DMS53 (cell line): ENCODE measurements around the gene BCL2L13.
"Not testable (repeated sequence)": the region's sequence is repeated elsewhere in the genome, so short reads cannot be mapped to it uniquely, and the experiment has no call there.

Experiments used
- DNase-seq: peaks from one replicate; lab custom pipeline; 2025; lab: John Stamatoyannopoulos, UW

Gene BCL2L13

DNA sequence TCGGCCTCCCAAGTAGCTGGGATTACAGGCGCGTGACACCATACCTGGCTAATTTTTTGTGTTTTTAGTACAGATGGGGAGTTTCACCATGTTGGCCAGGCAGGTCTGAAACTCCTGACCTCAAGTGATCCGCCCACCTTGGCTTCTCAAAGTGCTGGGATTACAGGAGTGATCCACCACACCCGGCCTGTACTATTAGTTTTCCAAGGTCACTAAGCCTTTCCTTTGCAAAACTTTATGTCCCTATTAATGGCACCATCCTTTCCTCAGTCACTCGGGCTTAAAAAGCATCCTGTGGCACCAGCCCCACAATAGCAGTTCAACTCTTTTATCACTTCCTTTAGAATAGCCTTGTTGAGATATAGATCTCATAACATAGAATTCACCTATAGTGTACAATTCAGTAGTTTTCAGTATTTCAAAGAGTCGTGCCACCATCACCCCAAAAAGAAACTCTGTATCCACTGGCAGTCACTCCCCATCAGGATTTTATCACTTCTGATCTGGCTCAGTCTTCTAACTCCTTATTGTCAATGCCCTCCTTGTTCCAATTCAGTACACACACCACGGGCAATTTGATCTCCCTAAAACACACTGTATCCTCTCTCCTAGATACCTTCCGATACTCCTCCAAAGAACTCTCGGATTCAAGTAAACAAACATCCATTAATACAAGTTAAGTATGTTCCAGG lies 921 bp upstream of the BCL2L13 start:
- peak; percentile 16 for DNase-seq

- DNase-seq: peak; percentile 95
These were observed 450 bp upstream of the BCL2L13 start for GRCh38 chr22:17638182-17638431.

- peak; percentile 75 for DNase-seq
These were observed 737 bp downstream of the BCL2L13 start for GRCh38 chr22:17639247-17639741.

GRCh38 chr22:17641269-17641668 lies 2.7 kb downstream of the BCL2L13 start:
- no peak for DNase-seq

DNA sequence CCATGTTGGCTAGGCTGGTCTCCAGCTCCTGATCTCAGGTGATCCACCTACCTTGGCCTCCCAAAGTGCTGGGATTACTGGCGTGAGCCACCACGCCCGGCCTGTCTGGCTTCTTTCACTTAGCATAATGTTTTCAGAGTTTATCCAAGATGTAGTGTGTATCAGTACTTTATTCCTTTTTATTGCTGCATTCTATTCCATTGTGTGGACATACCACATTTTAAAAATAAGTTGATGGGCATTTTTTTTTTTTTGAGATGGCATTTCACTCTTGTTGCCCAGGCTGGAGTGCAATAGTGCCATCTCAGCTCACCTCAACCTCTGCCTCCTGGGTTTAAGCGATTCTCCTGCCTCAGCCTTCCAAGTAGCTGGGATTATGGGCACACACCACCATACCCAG lies 3.8 kb downstream of the BCL2L13 start:
- DNase-seq: not testable (repeated sequence)

DNA sequence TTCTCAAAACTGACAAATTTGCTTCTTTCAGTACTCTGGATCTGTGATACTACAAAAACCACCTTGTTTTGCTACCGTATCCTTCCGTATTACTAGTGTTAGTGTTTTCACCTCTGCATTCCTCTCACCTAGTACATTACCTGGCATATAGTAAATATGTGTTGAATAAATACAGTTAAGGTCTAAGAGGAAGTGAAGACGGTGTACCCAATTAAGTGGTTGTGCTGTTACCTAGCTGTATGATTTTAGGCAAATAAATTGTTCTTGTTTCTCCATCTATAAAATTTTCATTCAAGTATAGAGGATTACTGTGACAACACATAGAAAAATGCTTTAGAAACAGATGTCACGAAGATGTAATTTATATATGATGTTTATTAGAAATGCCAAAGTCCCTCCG lies 8.9 kb downstream of the BCL2L13 start:
- no peak for DNase-seq

GRCh38 chr22:17647991-17648390 lies 9.4 kb downstream of the BCL2L13 start:
- DNase-seq: no peak

DNA sequence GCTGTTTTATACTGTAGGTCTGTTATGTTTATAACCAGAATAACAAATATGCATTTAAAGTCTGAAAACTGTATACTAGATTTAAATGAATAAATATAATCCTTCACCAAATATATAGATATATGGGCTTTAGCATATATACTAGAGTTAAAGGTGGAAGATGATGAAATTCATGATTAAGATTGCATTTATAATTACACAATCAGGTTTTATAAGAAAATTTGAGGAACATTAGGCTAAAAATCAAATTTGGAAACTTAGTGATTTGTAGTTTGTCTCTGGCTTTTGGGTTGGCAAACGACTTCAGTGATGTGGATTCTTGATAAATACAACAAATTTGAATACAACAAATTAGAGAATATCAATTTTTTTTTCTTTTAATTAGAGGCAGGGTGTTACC lies 10.0 kb downstream of the BCL2L13 start:
- no peak for DNase-seq

GRCh38 chr22:17655289-17655688 lies 16.7 kb downstream of the BCL2L13 start:
- no peak for DNase-seq

GRCh38 chr22:17656870-17657395 lies 18.4 kb downstream of the BCL2L13 start:
- DNase-seq: no peak

DNA sequence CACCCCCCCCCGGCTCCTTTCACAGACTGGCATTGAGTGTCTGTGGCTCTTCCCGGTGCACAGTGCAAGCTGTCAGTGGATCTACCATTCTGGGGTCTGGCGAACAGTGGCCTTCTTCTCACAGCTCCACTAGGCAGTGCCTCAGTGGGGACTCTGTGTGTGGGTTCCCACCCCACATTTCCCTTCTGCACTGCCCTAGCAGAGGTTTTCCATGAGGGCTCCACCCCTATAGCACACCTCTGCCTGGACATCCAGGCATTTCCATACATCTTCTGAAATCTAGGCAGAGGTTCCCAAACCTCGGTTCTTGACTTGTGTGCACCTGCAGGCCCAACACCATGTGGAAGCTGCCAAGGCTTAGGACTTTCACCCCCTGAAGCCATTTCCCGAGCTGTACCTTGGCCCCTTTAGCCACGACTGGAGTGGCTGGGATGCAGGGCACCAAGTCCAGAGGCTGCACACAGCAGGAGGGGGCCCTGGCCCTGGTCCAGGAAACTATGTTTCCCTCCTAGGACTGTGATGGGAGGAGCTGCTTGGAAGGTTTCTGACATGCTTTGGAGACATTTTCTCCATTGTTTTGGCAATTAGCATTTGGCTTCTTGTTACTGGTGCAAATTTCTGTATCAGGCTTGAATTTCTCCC lies 26.0 kb downstream of the BCL2L13 start:
- DNase-seq: no peak

- DNase-seq: no peak
These were observed 26.7 kb downstream of the BCL2L13 start for GRCh38 chr22:17665248-17665647.

- no peak for DNase-seq
These were observed 27.3 kb downstream of the BCL2L13 start for GRCh38 chr22:17665854-17666253.

- not testable (repeated sequence) for DNase-seq
These were observed 33.0 kb downstream of the BCL2L13 start for GRCh38 chr22:17671521-17672092.

- DNase-seq: no peak
These were observed 33.9 kb downstream of the BCL2L13 start for GRCh38 chr22:17672417-17672991.

DNA sequence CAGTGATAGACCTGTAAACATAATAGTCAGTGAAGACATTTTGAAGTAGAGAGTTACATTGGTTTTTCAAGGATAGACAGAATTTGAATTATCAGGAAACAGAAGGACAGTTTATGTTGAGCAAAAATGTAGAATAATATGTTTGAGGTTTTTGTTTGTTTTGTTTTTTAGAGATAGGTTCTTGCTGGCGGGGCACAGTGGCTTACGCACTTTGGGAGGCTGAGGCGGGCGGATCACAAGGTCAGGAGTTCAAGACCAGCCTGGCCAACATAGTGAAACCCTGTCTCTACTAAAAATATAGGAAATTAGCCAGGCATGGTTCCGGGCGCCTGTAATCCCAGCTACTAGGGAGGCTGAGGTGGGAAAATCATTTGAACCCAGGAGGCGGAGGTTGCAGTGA lies 35.6 kb downstream of the BCL2L13 start:
- no peak for DNase-seq

DNA sequence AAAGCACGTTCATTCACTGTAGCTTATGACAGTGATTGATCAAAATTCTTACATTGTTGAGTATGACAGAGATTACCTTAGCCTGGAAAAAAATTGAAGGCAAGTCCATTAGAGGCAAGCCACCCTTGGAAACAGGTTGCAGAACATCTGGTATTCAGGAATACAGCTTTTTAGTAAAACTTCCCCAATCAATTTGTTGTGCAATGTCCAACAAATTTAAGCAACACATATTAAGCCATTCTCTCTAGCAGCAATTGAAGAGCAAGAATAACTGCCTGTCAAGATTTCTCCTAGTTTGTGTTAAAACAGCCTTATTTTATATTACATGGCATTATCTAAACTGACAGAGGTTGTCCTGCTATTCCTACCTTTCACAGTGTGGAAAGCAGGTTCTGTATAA lies 37.0 kb downstream of the BCL2L13 start:
- DNase-seq: no peak

DNA sequence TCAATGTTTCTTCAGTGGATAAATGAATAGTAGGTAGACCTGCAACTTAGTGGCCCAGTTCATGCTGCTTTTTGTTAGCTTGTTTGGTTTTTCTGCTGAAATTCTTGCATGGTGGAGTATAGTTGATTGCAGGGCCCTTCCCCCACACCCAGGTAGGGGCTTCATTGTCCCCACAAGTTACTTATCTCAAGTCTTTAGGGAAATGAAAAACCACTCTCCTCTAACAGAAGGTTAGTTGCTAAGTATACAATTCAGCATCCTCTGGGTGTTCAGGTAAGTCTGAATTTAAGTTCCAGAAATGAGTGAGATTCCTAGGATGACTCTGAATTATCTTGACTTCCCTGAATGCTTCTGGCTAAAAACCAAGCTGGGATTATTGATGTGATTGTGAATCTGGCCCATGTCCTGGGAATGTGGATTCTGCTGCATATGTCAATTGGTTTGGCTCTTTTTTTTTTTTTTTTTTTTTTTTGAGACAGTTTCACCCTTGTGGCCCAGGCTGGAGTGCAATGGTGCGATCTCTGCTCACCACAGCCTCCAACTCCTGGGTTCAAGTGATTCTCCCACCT lies 40.3 kb downstream of the BCL2L13 start:
- DNase-seq: no peak

- no peak for DNase-seq
These were observed 45.7 kb downstream of the BCL2L13 start for GRCh38 chr22:17684245-17684644.

DNA sequence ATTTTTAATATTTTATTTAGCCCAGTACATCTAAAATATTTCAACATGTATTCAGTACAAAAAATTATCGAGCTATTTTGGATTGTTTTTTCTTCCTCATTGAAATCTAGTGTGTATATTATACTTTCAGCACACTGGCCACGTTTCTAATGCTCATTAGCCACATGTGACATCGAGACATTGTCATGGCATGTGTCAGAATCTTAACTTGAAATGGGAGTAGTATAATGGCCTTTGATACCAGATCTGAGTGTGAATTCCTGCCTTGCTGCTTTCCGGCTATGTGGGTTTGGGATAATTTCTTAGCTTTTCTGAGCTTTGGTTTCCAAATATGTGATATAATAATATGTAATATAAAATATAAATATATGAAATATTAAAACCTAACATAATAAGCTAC lies 54.3 kb downstream of the BCL2L13 start:
- DNase-seq: no peak

DNA sequence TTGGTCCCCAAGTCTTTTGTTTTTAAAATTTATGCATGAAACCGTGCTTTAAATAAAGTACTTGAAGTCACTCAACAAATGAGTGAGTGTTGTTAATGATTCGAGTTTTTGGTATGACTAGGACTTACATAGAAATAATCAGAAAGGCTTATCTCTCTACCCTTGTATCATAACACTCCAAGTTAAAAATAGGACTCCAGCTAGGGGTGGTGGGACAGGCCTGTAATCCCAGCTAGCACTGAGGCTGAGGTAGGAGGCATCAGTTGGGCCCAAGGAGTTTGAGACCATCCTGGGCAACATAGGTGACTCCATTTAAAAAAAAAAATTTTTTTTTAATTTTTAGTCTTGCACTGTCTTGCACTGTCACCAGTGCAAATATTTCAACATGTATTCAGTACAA lies 55.6 kb downstream of the BCL2L13 start:
- no peak for DNase-seq

GRCh38 chr22:17694752-17695151 lies 56.2 kb downstream of the BCL2L13 start:
- DNase-seq: no peak

DNA sequence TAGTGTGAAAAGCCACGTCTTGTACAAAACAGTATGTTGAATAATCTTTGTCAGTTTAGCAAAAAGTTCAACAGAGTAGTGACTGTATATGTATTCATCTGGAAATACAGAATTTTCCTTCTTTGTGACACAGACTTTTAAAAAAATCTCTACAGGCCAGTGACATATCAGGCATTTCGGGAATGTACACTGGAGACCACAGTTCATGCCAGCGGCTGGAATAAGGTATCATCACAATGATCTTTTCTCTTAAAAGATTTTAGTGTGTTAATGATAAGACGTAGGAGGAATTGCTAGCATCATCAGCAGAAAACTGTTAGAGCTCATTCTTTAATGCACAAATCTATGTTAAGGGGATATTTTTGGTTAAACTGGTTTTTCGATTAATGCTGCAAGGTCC lies 57.4 kb downstream of the BCL2L13 start:
- no peak for DNase-seq
